Breast epithelium (tissue), 4 donors: ENCODE results near the gene RELA. TPM values are rescaled to one million over a fixed set of nuclear protein-coding genes. Genes with fewer than 3 reads are reported as not detected.
"Not testable (repeated sequence)": the region's sequence is repeated elsewhere in the genome, so short reads cannot be mapped to it uniquely, and the experiment has no call there.

Source experiments
- DNase-seq, 2 donors: peaks; one replicate each; pipeline ENCODE4 v3.0.0-alpha.2; 2019; ENCODE audit warnings: low spot score in 2 of 2
- H3K27ac ChIP-seq, 2 donors: fragments of 200-600 bp; sonication (generic) in 1 of 2; one replicate each; pipeline ENCODE4 v1.5.1; 2016 to 2019; ENCODE audit warnings: mild to moderate bottlenecking in 1 of 2
- H3K27me3 ChIP-seq, 2 donors: fragments of 200-600 bp; sonication (generic) in 1 of 2; one replicate each; pipeline versions ENCODE4 v1.5.1 to v1.6.0; 2017 to 2019; ENCODE audit warnings: control low read depth in 1 of 2, mild to moderate bottlenecking in 1 of 2
- H3K36me3 ChIP-seq: fragments of 200-600 bp; one replicate; pipeline ENCODE4 v1.5.1; 2019
- H3K4me1 ChIP-seq, 2 donors: fragments of 200-600 bp; sonication (generic); one replicate each; pipeline ENCODE4 v1.5.1; 2016 to 2019; ENCODE audit warnings: control low read depth in 1 of 2
- H3K4me3 ChIP-seq, 3 donors: fragments of 200-600 bp; sonication (generic); 1 replicate in 2 of 3; 2 replicates in 1 of 3; pipeline ENCODE4 v1.5.1; 2016 to 2019; ENCODE audit warnings: mild to moderate bottlenecking in 3 of 3, moderate library complexity in 2 of 3
- H3K9me3 ChIP-seq, 2 donors: fragments of 200-600 bp; sonication (generic) in 1 of 2; one replicate each; pipeline ENCODE4 v1.5.1; 2016 to 2019; ENCODE audit warnings: control low read depth in 1 of 2
- CTCF ChIP-seq, 3 donors: fragments of 450-650 bp; IDR thresholded peaks; one replicate each; pipeline ENCODE4 v1.5.1; 2016 to 2017; ENCODE audit warnings: antibody characterized with exemption in 3 of 3, mild to moderate bottlenecking in 3 of 3, moderate library complexity in 3 of 3
- POLR2A ChIP-seq: fragments of 450-650 bp; IDR thresholded peaks from one replicate; pipeline ENCODE4 v1.6.1; 2016; ENCODE audit warnings: antibody characterized with exemption, mild to moderate bottlenecking, moderate library complexity
- POLR2AphosphoS5 ChIP-seq, 3 donors: sonication (generic); formaldehyde crosslinking; IDR thresholded peaks; one replicate each; pipeline ENCODE4 v1.6.1; 2017; ENCODE audit warnings: antibody characterized with exemption in 3 of 3
- intact Hi-C: fragments of 100-400 bp; cut with DNase I; formaldehyde crosslinking; loops from one replicate; pipeline ENCODE4 v1.15.1; 2023; ENCODE audit warnings: low total_unique reads
- total RNA-seq, 3 donors: library from RNA; depleted of rRNA; stranded (reverse); fragments of >200 nt; gene quantifications; one replicate each; pipeline ENCODE4 v1.1.0, GENCODE V29; 2016

RELA gene
- total RNA-seq, 3 donors from 2014 or later, result 45.0 to 57.7 (median 46.2) TPM

DNA sequence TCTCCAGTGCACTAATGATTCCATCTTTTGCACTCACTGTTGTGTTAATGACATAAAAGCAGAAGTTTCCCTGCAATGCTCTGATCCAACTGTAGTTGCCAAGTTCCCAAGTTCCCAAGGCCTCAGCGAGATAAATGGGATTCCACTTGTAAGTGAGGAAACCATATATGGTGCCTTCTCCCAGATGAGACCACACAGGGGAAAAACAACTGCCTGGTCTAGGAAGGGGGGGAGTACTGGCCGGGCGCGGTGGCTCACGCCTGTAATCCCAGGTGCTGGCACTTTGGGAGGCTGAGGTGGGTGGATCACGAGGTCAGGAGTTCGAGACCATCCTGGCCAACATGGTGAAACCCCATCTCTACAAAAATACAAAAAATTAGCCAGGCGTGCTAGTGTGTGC, 23.3 kb upstream of the RELA start:
- DNase-seq, result no peak
- no peaks in the 10 kb centered on the region for H3K36me3 ChIP-seq
- no peaks in the 10 kb centered on the region for H3K9me3 ChIP-seq
- no peak overlapping the region for H3K27ac ChIP-seq
- no peaks in the 10 kb centered on the region for H3K4me1 ChIP-seq
- H3K4me3 ChIP-seq, result no peak overlapping the region
- TF ChIP-seq POLR2A (no peak), CTCF (IDR thresholded peaks at IDR 0.05) (no peak), POLR2AphosphoS5 (IDR thresholded peaks at IDR 0.05) (no peak)
- H3K27me3 ChIP-seq, result no peaks in the 10 kb centered on the region
- intact Hi-C loops, result no loop called here

- intact Hi-C loops, H3K27me3 ChIP-seq, H3K4me3 ChIP-seq, H3K4me1 ChIP-seq, H3K9me3 ChIP-seq, H3K27ac ChIP-seq, DNase-seq, H3K36me3 ChIP-seq: not testable (repeated sequence)
These were observed 20.8 kb upstream of the RELA start for GRCh38 chr11:65683480-65683879.

GRCh38 chr11:65680192-65680743, 17.6 kb upstream of the RELA start:
- Histone ChIP-seq H3K9me3 (no peaks in the 10 kb centered on the region), H3K27ac (no peak overlapping the region), H3K27me3 (no peaks in the 10 kb centered on the region), H3K4me1 (no peaks in the 10 kb centered on the region), H3K36me3 (no peaks in the 10 kb centered on the region), H3K4me3 (no peak overlapping the region)
- DNase-seq, result no peak
- TF ChIP-seq POLR2A, result no peak
- no peak for TF ChIP-seq CTCF (IDR thresholded peaks at IDR 0.05)
- intact Hi-C loops, result no loop called here

DNA sequence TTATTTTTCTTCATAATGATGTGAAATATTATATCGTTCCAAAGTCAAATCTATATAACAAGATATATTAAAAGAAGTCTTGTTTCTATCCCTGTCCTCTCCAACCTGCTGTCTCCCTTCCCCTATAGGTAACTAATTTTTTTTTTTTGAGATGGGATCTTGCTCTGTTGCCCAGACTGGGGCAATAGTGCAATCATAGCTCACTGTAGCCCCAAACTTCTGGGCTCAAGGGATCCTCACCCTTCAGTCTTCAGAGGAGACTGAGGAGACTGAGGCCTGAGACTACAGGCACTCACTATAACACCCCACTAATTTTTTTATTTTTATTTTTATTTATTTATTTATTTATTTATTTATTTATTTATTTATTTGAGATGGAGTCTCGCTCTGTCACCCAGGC, 10.3 kb upstream of the RELA start:
- no peak for TF ChIP-seq CTCF (IDR thresholded peaks at IDR 0.05)
- no peak for TF ChIP-seq POLR2A
- no peak for TF ChIP-seq POLR2AphosphoS5 (IDR thresholded peaks at IDR 0.05)
- H3K9me3 ChIP-seq, result no peaks in the 10 kb centered on the region
- no peaks in the 10 kb centered on the region for H3K36me3 ChIP-seq
- H3K4me3 ChIP-seq, result no peak overlapping the region
- no peak overlapping the region for H3K27ac ChIP-seq
- no peaks in the 10 kb centered on the region for H3K4me1 ChIP-seq
- H3K27me3 ChIP-seq, result no peaks in the 10 kb centered on the region
- no peak for DNase-seq
- intact Hi-C loops, result no loop called here

- H3K36me3 ChIP-seq, result no peaks in the 10 kb centered on the region
These were observed 9.6 kb upstream of the RELA start for GRCh38 chr11:65672180-65672860.

More at GRCh38 chr11:65672180-65672860, 9.6 kb upstream of the RELA start:
- H3K27ac ChIP-seq, result no peak overlapping the region
- H3K4me3 ChIP-seq, result no peak overlapping the region
- DNase-seq, result no peak
- no peaks in the 10 kb centered on the region for H3K27me3 ChIP-seq
- H3K4me1 ChIP-seq, result no peaks in the 10 kb centered on the region
- TF ChIP-seq POLR2A, result no peak
- TF ChIP-seq POLR2AphosphoS5 (IDR thresholded peaks at IDR 0.05), result no peak
- no peak for TF ChIP-seq CTCF (IDR thresholded peaks at IDR 0.05)
- intact Hi-C loops, result no loop called here
- no peaks in the 10 kb centered on the region for H3K9me3 ChIP-seq
